COLO829 (cell line): ENCODE results near the gene SLC35G4.
"Not testable (repeated sequence)": the region's sequence is repeated elsewhere in the genome, so short reads cannot be mapped to it uniquely, and the experiment has no call there.

ENCODE experiments used
- DNase-seq: peaks from one replicate; pipeline ENCODE4 v3.0.0; 2012; ENCODE audit warnings: low spot score

The SLC35G4 gene

DNA sequence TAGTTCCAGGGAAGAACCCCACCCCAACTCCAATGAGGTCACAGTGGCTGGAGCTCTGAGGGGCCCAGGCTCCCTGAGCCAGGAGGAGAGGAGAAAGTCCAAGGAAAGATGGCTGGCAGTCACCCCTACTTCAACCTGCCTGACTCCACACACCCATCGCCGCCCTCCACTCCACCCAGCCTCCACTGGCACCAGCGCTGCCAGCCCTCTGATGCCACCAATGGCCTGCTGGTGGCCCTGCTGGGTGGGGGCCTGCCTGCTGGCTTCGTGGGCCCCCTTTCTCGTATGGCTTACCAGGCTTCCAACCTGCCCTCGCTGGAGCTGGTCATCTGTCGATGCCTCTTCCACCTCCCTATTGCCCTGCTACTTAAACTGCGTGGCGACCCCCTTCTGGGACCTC is at the start of gene SLC35G4:
Gene SLC35G4, plus strand, starts transcription at position 109 of the 400 bp plus-strand sequence. Its CDS starts 0 bp downstream, at position 109.
- not testable (repeated sequence) for DNase-seq

DNA sequence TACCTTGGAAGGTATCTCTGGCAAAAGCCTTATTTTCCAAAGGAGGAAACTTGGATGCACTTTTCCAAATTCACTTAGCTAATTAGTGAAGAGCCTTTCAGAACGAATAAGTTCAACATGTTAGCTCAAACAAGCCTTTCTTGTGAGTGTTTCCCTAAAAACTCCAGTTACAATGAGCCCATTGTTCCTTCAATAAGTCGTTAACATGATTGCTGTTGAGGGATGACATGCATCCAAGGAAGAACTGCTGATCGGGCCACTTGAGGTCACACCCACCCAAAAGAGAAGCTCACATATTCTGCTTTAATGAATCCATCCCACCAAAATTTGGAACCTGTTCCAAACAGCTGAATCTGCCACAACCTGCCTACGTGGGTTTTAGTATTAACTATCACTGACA is 48.1 kb upstream of the SLC35G4 start:
- peak; percentile 88 for DNase-seq

DNA sequence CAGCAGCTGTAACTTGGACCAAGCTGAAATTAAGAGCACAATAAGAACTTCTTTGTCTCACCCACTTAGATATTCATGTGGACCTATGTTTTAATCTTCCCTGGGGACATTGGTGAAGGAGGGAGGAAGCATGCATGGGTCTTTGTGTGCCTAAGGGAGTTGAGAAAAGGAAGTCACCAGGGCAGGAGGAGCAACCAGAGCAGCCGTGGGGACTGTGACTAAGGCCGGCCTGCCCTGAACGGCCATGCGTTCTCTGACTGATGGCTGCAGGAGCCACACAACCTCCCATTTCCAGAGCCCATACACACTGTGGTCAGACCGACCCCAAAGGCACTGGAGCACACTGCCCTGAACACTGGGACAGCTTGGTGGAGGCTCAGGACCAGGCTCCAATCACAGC is 43.7 kb upstream of the SLC35G4 start:
- DNase-seq = peak; percentile 45

DNA sequence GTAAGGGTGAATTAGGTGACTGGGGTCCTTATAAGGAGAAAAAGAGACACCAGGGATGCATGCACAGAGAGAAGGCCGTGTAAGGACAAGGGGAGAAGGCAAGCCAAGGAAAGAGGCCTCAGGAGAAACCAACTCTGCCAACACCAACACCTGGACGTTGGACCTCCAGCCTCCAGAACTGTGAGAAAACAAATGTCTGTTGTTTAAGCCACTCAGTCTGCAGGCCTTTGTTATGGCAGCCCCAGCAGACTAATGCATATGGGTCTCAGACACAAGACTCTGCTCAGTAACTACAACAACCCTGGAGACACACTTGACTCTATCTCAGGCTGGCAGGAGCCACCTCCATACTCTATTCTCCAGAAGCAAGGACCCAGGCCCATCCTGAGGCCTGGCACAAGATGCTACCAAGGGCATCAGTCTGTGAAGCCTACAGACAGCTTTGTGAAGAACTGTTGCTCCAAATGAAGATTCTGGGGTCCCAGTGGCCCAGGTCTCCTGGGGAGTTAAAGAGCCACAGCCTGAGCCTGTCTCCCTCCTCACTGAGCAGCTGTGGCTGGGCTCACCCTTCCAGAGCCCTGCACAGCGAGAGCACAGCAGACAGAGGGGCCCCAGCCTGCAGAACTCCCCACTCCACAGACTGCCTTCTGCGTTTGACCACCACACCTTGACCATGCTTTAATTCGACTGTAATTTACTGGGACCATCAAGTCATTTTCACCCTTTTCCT is 43.0 kb upstream of the SLC35G4 start:
- DNase-seq = no peak

DNA sequence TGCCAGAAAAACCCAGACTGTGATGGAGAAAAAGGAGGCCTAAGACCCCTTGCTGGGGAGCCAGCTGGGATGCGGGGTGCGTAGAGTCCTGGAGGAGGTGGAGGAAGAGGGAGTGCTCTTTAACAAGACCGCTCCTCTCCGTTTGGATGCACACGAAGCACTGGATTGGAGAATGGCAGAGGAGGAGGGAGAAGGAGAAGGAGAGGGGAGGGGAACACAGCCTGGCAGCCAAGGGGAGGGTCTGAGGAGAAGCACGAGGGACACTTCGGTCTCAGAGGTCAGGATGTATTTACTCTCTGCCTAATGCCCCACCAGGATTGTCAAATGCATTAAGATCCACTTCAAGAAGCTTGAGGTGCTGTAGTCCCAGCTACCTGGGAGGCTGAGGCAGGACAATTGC is 42.0 kb upstream of the SLC35G4 start:
- DNase-seq = no peak

DNA sequence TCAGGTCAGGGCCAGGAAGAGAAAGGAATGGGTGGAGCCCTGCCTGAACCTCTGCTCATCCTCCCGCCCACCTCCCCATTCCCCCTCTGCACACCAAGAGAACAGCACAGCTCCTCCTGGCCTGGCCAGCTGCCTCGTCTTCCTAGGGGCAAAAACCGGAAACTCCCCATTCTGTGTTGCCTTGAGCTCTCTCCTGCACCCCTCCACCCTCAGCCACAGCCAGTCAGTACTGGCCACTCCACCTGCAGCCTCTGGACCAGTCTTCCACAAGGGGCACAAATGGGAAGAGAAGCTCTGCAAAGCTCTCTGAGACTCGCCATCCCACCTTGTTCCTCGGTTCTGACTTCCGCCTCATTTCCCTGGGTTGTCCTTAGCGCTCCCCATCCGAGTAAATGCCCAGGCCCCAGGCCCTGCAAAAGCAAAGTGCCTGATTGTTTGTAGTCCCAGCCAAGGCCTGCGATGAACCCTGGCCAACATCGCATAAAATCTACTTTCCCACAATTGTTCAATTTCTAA is 39.3 kb upstream of the SLC35G4 start:
- no peak for DNase-seq

DNA sequence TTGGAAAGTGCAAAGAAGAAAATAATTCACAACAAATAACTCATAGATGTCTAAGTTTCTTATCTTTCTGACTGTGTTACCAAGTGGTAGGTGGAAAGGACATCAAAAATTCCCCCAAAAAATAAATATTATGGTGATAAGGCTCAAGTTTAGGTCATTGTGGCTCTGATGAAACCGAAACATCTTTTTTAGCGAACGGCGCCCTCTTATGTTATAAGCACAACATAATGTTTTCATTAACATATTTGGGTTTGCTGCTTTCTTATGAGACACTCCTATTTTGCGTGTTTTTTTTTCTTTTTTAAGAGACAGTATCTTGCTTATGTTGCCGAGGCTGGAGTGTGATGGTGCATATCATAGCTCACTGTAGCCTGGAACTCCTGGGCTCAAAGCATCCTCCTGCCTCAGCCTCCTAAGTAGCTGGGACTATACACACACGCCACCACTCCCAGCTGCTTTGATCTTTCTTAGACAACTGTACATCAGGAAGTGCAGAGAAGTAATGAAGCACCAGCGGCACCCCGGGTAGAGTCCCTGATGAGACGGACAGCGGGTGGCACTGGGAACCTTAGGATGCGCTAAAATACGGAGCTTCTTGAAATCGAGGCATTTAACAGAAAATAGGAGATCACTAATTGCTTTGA is 38.5 kb upstream of the SLC35G4 start:
- DNase-seq = no peak

DNA sequence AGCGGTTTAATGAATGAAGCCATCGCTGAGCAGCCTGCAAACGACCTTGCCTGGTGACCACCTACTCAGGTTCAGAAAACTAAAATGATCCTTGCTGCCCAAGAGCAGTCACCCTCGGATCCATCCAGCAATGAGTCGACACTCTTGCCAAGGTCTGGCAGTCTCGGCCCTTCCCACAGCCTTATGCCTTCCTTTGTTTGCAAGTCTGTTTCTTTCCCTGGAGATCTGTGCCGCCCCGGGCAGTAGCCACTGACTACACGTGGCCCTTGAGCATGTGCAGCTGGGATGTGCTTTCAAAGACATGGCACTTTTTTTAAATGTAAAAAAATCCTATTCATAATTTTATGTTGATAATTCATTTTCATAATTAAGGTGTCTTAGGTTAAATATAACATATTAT is 37.2 kb upstream of the SLC35G4 start:
- DNase-seq = peak; percentile 19

DNA sequence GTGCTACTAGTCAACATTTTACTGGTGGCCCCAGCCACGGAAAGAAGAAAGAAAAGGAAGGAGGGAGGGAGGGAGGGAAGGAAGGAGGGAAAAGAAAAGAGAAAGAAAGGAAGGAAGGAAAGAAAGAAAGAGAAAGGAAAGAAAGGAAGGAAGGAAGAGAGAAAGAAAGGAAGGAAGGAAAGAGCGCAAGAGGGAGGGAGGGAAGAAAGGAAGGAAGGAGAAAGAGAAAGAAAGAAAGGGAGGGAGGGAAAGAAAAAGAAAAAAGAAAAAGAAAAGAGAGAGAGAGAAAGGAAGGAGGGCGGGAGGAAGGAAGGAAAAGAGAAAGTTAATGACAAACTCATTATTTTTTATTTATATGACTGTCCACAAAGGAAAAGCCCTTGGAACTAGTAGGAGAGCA is 34.9 kb upstream of the SLC35G4 start:
- no peak for DNase-seq

DNA sequence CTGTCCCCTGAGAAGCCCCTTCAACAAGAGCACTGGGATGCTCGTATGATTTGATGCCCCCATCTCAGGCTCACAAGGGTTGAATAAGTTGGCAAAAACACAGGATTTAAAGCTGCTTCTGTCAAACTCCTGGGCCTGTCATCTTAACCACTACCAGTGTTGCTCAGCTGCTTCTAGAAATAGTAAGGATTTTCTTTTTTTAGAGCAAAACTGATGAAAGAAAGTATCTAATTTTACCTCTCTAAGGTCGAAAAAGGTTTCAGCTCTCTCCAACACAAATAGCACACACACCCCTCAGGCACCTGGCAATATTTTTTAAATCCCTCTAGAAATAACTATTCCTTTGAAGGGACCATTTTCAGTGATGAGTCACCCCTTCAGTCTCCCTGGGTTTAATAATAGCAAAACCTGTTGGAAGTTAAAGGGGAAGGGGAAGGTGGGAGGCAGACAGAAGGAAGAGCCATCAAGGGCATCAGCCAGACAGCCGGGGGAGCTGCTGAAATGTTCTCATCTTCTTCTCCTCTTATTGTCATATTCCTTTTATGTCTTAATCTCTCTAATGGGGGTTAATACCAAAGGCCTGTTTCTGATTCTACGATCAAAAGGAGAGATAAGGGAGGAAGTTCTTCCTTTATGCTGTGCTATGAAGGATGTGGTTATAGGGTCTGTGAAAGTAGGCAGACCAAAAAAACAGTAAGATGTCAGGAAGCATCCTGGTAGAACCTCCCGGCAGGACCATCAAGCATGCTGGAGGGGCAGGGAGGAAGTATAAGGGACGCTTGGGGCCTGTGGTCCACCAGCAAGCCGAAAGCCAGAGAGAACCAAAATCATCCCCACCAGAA is 31.9 kb upstream of the SLC35G4 start:
- DNase-seq = no peak

DNA sequence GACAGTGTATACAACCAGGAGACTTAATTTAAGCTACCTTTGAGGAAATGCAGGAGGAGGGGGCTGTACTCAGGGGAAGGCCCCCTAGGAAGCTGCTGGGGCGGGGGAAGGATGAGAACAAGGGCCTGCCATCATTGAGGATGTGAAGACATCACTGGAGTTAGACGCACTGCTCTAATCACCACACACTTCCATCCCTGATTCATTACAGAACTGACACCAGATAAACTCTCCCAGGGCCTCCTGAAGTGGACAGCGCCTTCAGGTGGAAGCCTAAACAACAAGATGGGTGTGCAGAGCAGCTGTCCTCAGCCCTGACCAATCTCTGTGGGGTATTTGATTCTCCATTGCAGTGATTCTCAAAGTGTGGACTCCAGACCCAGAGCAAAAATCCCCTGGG is 30.6 kb upstream of the SLC35G4 start:
- DNase-seq = no peak

DNA sequence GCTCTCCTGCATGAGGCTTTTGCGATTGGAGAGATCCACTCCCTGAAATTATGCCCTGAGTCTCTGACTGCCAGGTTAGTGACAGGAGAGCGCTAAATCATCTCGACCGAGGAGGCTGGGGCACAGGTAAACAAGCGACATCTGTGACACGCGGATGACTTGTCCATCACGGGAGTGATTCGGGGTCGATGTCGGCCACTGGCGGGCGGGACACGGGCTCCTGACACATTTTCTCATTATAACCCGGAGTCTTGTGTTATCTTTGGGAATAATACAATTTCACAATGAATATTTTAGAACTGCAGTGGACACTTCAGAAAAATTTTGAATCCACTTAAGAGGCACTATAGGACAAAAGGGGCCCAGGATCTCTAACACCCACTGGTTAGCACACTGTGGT is 29.5 kb upstream of the SLC35G4 start:
- DNase-seq = no peak

DNA sequence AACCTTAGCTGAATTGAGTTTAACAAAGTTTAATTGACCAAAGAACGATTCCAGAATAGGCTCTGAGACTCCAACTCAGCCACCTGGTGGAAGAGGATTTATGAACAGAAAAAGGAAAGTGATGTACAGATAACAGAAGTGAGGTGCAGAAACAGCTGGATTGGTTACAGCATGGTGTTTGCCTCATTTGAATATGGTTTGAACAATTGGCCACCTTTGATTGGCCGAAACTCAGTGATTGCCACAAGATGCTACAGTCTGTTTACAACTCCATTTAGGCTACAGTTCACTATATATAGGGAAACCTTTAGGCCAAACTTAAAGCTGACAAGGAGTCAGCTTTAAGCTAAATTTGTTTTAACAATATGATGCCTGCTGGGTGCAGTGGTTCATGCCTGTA is 28.1 kb upstream of the SLC35G4 start:
- DNase-seq = no peak

DNA sequence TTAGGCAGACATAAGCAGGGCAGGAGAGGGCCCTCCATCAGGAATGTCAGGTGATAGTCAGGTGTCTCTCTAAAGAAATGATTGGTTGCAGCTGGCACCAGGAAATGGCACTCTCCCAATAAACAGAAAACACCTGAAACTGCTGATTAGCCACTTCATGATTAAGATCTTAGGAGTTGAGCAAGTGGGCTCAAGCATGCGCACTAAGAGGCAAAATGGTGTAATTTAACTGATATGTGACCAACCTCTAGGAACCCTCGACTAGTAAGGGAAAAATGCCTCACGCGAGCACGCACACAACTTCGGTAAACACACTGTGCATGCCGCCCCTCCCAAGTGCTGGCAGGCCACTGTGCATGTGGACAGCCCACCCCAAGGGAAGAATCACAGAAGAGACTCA is 23.8 kb upstream of the SLC35G4 start:
- no peak for DNase-seq

DNA sequence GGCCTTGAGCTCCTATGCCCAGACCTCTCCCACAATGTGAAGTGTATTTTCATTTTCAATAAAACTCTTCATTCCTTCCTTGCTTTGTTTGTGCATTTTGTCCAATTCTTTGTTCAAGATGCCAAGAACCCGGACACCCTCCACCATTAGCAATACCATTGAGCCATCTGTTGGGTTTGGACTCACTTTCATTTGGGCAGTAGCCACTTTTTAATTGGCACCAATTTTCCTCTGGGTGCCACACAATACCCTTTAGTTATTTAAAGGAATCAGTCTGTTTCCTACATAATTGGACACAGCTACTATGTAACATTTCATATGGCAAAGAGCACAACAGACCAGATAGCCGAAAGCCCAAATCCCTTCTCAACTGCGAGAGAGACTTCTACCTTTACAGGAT is 22.5 kb upstream of the SLC35G4 start:
- DNase-seq = no peak

DNA sequence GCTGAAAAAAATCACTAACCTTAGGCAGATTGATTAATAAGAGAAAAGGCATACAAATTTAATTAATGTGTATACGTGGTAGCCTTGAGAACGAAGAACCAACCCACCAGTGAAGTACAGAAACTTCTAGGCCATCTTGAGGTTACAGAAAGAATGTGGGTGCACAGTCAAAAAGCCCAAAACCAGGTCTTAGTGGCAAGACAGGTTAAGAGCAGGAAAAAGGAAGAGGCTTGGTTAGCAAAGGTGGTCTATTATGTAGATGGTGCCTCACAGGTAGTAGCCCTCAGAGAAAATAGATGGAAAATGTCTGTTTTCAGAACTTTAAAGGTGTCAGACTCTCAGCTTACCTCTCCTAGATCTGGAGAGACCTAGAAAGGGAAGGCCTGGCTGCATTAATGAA is 22.0 kb upstream of the SLC35G4 start:
- no peak for DNase-seq

DNA sequence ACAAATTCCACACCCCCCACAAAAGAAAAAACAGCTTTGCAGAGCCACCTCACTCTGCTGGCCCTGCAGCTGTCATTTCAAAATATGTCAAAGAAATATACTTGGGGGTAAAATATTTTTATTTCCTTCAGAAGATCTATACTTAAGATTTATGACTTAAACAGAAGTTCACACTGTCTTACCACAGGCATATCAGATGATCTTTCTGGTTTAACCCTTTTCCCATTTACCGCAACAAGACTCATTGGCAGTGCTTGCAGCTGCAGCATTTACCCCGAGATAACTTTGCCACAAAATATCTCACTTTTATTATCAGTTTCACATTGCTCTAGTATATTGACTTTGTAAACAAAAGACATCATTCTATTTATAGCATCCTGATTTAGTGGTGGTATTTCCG is 21.6 kb upstream of the SLC35G4 start:
- DNase-seq = no peak

DNA sequence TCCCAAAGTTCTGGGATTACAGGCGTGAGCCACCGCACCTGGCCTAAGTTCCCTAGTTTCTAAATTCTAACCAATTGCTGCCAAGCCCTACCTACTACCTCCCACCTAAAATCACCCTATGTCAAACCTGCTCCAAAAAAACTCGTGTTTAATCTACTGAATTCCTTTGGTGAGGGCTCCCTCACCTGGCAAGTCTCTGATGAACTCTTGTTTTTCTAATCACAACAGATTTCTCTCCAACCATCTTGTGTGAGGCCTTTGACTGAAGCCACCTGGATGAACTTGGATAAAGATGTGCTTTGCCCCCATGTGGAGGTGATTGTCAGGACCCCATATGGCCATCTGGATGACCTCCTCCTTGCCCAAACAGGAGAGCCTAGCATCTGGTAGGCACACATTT is 17.4 kb upstream of the SLC35G4 start:
- DNase-seq = no peak

DNA sequence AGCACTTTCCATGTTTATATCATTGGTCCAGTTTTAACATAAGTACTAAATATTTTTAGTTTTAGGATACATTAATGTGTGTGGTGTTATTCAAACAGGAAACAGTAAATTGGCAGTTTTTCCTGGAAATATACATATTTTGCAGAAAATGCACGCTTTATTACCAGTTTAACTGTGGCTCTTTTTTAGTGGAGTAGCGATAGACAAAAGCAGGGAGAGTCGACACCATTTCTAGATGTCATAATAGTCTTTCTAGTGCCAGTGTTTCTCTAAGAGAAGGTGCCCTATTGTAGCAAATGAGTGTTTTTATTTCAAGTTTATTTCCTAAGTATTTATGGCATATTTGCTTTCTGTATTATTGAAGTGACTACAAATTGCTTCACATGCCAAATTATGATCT is 9.1 kb upstream of the SLC35G4 start:
- no peak for DNase-seq

DNA sequence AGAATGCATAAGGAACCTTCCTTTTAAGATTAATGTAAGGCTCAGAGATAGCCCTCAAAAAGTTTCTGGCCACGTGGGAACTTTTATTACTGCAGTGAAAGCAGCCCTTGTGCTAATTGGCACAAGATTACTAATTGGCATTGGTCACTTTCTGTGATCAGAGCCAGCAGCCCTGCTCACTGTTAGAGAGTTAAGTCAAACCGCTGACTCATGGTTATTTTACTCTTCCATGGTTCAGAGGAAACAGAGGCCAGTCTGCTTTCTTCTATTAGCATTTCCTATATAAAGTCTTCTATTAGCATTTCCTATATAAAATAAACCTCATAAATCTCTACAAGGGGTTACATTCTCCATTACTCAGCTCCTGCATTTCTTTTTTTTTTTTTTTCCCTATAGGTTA is 1.5 kb upstream of the SLC35G4 start:
- DNase-seq = no peak

DNA sequence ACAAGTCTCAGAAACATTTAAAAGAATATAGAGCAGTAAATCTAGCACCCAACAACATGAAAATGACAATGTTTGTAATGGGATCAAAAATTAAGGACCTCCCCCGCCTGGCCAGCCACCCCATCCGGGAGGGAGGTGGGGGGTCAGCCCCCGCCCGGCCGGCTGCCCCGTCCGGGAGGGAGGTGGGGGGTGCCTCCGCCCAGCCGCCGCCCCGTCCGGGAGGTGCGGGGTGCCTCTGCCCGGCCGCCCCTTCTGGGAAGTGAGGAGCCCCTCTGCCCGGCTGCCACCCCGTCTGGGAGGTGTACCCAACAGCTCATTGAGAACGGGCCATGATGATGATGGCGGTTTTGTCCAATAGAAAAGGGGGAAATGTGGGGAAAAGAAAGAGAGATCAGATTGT is 778 bp upstream of the SLC35G4 start:
- DNase-seq = not testable (repeated sequence)

DNA sequence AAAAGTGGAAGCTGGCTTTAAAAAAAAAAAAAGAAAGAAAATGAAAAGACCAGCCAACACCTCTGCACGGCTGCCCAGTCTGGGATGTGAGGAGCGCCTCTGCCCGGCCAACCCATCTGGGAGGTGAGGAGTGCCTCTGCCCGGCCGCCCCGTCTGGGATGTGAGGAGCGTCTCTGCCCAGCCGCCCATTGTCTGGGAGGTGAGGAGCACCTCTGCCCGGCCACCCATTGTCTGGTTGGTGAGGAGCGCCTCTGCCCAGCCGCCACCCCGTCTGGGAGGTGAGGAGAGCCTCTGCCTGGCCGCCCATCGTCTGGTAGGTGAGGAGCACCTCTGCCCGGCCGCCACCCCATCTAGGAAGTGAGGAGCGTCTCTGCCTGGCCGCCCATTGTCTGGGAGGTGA is 3.7 kb downstream of the SLC35G4 start:
- DNase-seq = not testable (repeated sequence)

DNA sequence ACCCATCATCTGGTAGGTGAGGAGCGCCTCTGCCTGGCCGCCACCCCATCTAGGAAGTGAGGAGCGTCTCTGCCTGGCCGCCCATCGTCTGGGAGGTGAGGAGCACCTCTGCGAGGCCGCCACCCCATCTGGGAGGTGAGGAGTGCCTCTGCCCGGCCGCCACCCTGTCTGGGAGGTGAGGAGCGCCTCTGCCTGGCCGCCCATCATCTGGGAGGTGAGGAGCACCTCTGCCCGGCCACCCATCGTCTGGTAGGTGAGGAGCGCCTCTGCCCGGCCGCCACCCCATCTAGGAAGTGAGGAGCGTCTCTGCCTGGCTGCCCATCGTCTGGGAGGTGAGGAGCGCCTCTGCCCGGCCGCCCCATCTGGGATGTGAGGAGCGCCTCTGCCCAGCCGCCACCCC is 4.2 kb downstream of the SLC35G4 start:
- not testable (repeated sequence) for DNase-seq
